K562 treated with DMSO at 1 percent for 48 hours (cell line): ENCODE measurements around the gene SLCO2B1. TPM values are rescaled to one million over a fixed set of nuclear protein-coding genes. Genes with fewer than 3 reads are reported as not detected.

Experiments used
- total RNA-seq: library from RNA; unstranded; fragments of 300-600 nt; gene quantifications from 2 replicates; pipeline ENCODE4 v1.2.3, GENCODE V29; 2022; ENCODE audit warnings: low replicate concordance; ENCODE audit errors: extremely low read depth

Gene SLCO2B1
- not detected in 2 replicates for total RNA-seq

GRCh38 chr11:75150879-75151278, at the start of gene SLCO2B1:
TSS of gene SLCO2B1 (plus strand) at chr11:75151107. CDS start at chr11:75151382, 275 bp downstream.

DNA sequence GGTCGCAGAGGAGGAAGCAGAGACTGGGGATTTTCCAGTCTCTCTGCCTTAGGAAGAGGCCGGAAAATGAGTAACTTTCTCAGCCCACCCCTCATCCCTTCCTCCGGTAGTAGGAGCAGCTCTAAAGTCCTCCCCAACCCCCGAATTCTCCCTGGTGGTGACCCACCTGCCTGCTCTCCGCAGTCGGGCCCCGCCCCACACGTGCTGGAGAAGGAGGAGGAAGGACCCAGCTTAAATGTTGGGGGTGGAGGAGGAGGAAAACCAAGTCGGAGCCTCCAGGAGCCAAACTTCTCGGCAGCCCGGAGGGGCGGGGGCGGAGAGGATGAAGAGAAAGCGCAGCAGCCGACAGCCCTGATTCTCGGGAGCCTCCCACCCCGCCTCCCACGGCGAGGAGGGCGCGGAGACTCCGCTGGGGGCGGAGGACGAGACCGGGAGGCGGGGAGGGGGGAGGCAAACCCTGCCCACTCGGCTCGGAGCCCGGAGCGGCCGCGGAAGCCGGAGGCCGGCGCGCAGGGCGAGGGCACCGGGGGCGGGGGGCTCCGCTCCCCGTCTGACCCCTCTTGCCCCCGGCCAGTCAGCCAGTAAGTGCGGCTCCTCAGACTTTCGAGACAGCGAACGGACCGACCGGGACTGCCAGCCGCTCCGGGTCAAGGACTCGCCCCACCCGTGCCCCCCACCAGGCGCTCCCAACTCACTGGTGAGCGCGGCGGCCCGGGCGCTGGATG, 89.6 kb downstream of the SLCO2B1 start, which contains the start of gene TPBGL:
Gene TPBGL (plus strand): TSS at position 464 of the 725 bp plus-strand sequence. CDS start 276 bp downstream, outside the sequence.

Other genes with a start within 250 kb of the SLCO2B1 start
- gene XRRA1, start 202.0 kb upstream of the SLCO2B1 start, total RNA-seq, result not detected in 2 replicates
- not detected in 2 replicates for gene SPCS2, start 201.8 kb upstream of the SLCO2B1 start, total RNA-seq
- gene NEU3, start 162.2 kb upstream of the SLCO2B1 start, total RNA-seq, result not detected in 2 replicates
- gene OR2AT4, start 54.2 kb upstream of the SLCO2B1 start, total RNA-seq, result not detected in 2 replicates
- gene TPBGL, start 89.7 kb downstream of the SLCO2B1 start, total RNA-seq, result not detected in 2 replicates
- not detected in 2 replicates for gene ARRB1, start 200.6 kb downstream of the SLCO2B1 start, total RNA-seq
- 4,146 and 5,402 TPM in 2 replicates for gene RPS3, start 248.4 kb downstream of the SLCO2B1 start, total RNA-seq